Stimulated activated CD8-positive, alpha-beta memory T cell treated with anti-CD3 and anti-CD28 coated beads, Interleukin-4, amount 100 ng/mL, for 24 hours (primary cell): Measurements from ENCODE around the gene SLC34A3.
"Not testable (repeated sequence)": the region's sequence is repeated elsewhere in the genome, so short reads cannot be mapped to it uniquely, and the experiment has no call there.

Experiments
- DNase-seq: peaks from one replicate; pipeline ENCODE4 v3.0.0-alpha.2; 2020; ENCODE audit warnings: low read depth

SLC34A3 gene

GRCh38 chr9:137241490-137242268, 11.0 kb downstream of the SLC34A3 start:
- DNase-seq: peak; percentile 64

- DNase-seq: no peak
Observed at GRCh38 chr9:137242269-137243203, 11.8 kb downstream of the SLC34A3 start.

- not testable (repeated sequence) for DNase-seq
Observed at GRCh38 chr9:137243266-137243625, 12.5 kb downstream of the SLC34A3 start.

- no peak for DNase-seq
Observed at GRCh38 chr9:137243626-137244485, 13.2 kb downstream of the SLC34A3 start.

GRCh38 chr9:137244486-137245449, 14.1 kb downstream of the SLC34A3 start:
- no peak for DNase-seq

- DNase-seq: no peak
Observed at GRCh38 chr9:137245450-137246421, 15.0 kb downstream of the SLC34A3 start.

GRCh38 chr9:137247135-137247915, 16.6 kb downstream of the SLC34A3 start:
- no peak for DNase-seq

GRCh38 chr9:137247916-137248175, 17.1 kb downstream of the SLC34A3 start:
- no peak for DNase-seq

GRCh38 chr9:137250329-137251193, 19.9 kb downstream of the SLC34A3 start:
- no peak for DNase-seq

- DNase-seq: no peak
Observed at GRCh38 chr9:137251194-137251461, 20.4 kb downstream of the SLC34A3 start, which contains the start of gene STPG3. STPG3 (plus strand) TSS chr9:137251286; CDS start chr9:137251287, 1 bp downstream.

GRCh38 chr9:137251490-137252268, 21.0 kb downstream of the SLC34A3 start:
- no peak for DNase-seq

GRCh38 chr9:137252555-137253506, 22.1 kb downstream of the SLC34A3 start:
- DNase-seq: no peak

- DNase-seq: no peak
Observed at GRCh38 chr9:137253717-137254623, 23.3 kb downstream of the SLC34A3 start.

- DNase-seq: peak; percentile 96
Observed at GRCh38 chr9:137254624-137255447, 24.1 kb downstream of the SLC34A3 start, which contains the start of gene NELFB. NELFB (plus strand) TSS chr9:137255327.
